ENCODE measurements around the gene SLC9C1.

DNA sequence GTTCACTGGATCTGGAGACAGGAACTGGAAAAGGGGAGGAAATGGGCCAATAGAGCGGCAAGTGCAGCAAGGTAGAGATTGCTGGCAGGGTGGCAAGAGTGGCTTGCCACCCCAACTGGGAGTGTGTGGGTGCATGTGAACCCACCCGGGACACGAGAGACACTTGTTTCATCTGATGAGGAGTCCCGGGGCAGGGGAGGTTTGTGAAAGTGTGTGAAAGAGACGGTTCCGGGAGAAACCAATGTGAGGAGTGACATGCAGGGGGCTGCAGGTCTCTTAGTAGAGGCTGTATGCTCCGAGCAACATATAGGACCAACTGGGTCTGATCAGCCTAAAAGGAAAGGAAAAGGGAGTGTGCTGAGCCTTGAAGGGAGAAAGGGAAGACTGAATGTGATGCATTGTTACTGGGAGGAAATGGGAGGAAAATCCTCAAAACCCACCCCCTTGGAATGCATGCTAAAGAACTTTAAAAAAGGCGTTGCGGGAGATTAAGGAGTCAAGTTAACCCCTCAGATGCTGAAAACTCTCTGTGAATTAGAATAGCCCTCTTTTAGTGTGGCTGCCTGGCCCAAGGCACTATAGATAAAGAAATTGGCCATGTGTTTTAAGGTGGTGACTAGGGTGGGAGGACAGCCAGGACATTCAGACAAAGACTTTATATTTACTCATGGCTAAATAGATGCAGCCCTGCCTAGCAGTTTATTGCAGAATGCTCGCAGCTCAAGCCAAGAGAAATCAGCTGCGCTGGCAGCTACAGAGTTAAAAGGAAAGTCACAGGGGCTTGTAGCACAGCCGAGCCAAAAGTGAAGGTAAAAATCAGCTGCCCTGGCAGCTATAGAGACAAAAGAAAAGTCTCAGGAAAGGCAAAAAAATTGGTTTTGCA lies 9.1 kb upstream of the SLC9C1 start:
- no peak for TF ChIP-seq POLR2A (IDR thresholded peaks at IDR 0.05)
- TF ChIP-seq, protein P1, sequence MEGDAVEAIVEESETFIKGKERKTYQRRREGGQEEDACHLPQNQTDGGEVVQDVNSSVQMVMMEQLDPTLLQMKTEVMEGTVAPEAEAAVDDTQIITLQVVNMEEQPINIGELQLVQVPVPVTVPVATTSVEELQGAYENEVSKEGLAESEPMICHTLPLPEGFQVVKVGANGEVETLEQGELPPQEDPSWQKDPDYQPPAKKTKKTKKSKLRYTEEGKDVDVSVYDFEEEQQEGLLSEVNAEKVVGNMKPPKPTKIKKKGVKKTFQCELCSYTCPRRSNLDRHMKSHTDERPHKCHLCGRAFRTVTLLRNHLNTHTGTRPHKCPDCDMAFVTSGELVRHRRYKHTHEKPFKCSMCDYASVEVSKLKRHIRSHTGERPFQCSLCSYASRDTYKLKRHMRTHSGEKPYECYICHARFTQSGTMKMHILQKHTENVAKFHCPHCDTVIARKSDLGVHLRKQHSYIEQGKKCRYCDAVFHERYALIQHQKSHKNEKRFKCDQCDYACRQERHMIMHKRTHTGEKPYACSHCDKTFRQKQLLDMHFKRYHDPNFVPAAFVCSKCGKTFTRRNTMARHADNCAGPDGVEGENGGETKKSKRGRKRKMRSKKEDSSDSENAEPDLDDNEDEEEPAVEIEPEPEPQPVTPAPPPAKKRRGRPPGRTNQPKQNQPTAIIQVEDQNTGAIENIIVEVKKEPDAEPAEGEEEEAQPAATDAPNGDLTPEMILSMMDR (IDR thresholded peaks at IDR 0.05), result no peak

All from esophagus squamous epithelium (tissue), 4 donors.